Naive thymus-derived CD4-positive, alpha-beta T cell (primary cell): ENCODE results near the gene SEMA6A. TPM values are rescaled to one million over a fixed set of nuclear protein-coding genes. Genes with fewer than 3 reads are reported as not detected.

Source experiments
- ATAC-seq: fragments of 150-1000 bp; cut with Tn5 transposase; 2 replicates; pipeline ENCODE4 v1.10.0; 2021; ENCODE audit warnings: mild to moderate bottlenecking, moderate library complexity
- CTCF ChIA-PET: fragments of 350-600 bp; sonication (Branson Sonifier 250); formaldehyde crosslinking; loops from one replicate; lab custom pipeline; 2021; ENCODE audit warnings: antibody characterized with exemption; lab: Charles Lee
- POLR2A ChIA-PET: fragments of 350-600 bp; sonication (Branson Sonifier 250); formaldehyde crosslinking; loops from one replicate; lab custom pipeline; 2021; ENCODE audit warnings: antibody characterized with exemption, inconsistent platforms; lab: Charles Lee
- DNase-seq, 9 donors: peaks; one replicate each; pipeline versions ENCODE4 v3.0.0 to v3.0.0-alpha.2; 2020 to 2022; ENCODE audit warnings: mixed read lengths in 1 of 9
- H3K27ac ChIP-seq: one replicate; pipeline ENCODE4 v1.7.0; 2013; ENCODE audit warnings: mild to moderate bottlenecking, low read depth, low read length, moderate library complexity
- H3K27me3 ChIP-seq, 2 donors: one replicate each; pipeline ENCODE4 v1.7.0; 2013; ENCODE audit warnings: low read length in 2 of 2, mild to moderate bottlenecking in 2 of 2, moderate library complexity in 2 of 2; ENCODE audit not compliant: control insufficient read depth in 2 of 2, insufficient read depth in 2 of 2
- H3K36me3 ChIP-seq, 3 experiments: 1 replicate in 2 of 3; 2 replicates in 1 of 3; pipeline ENCODE4 v1.7.0; 2013; ENCODE audit warnings: low read length in 3 of 3, mild to moderate bottlenecking in 3 of 3, moderate library complexity in 1 of 3; ENCODE audit not compliant: insufficient read depth in 3 of 3, control insufficient read depth in 2 of 3
- H3K4me1 ChIP-seq, 2 donors: one replicate each; pipeline ENCODE4 v1.7.0; 2013; ENCODE audit warnings: low read length in 2 of 2, mild to moderate bottlenecking in 2 of 2, moderate library complexity in 1 of 2; ENCODE audit not compliant: control insufficient read depth in 2 of 2, insufficient read depth in 2 of 2
- H3K4me3 ChIP-seq: 2 replicates; pipeline ENCODE4 v1.7.0; 2013; ENCODE audit warnings: mild to moderate bottlenecking, low read length
- H3K9me3 ChIP-seq, 3 experiments: 1 replicate in 2 of 3; 2 replicates in 1 of 3; pipeline ENCODE4 v1.7.0; 2013; ENCODE audit warnings: low read length in 3 of 3; ENCODE audit not compliant: control insufficient read depth in 2 of 3
- H3K27ac Mint-ChIP-seq, 9 donors: one replicate each; pipeline ENCODE4 v1.8.0; 2020 to 2022; ENCODE audit warnings: mixed read lengths in 9 of 9, mild to moderate bottlenecking in 8 of 9, moderate library complexity in 5 of 9, inconsistent platforms in 2 of 9
- H3K27me3 Mint-ChIP-seq, 5 donors: one replicate each; pipeline ENCODE4 v1.8.0; 2021 to 2022; ENCODE audit warnings: mixed read lengths in 5 of 5, mild to moderate bottlenecking in 1 of 5
- H3K36me3 Mint-ChIP-seq, 5 donors: one replicate each; pipeline ENCODE4 v1.8.0; 2020 to 2022; ENCODE audit warnings: mixed read lengths in 5 of 5, mild to moderate bottlenecking in 3 of 5, inconsistent platforms in 1 of 5
- H3K4me1 Mint-ChIP-seq, 7 donors: one replicate each; pipeline ENCODE4 v1.8.0; 2020 to 2022; ENCODE audit warnings: mixed read lengths in 7 of 7, mild to moderate bottlenecking in 3 of 7, inconsistent platforms in 1 of 7
- H3K4me3 Mint-ChIP-seq, 10 donors: one replicate each; pipeline ENCODE4 v1.8.0; 2020 to 2022; ENCODE audit warnings: mild to moderate bottlenecking in 10 of 10, mixed read lengths in 10 of 10, moderate library complexity in 6 of 10, inconsistent platforms in 2 of 10
- H3K9me3 Mint-ChIP-seq, 11 donors: one replicate each; pipeline ENCODE4 v1.8.0; 2020 to 2022; ENCODE audit warnings: mixed read lengths in 11 of 11, mild to moderate bottlenecking in 4 of 11, inconsistent platforms in 1 of 11, moderate library complexity in 1 of 11
- intact Hi-C, 2 donors: fragments of 100-400 bp; cut with micrococcal nuclease; formaldehyde crosslinking; loops; one replicate each; pipeline ENCODE4 v1.15.1; 2023
- polyA plus RNA-seq, 2 donors: library from polyadenylated mRNA; unstranded; fragments of 300-500 nt; fragmentation: Illumina TruSeq; gene quantifications; one replicate each; pipeline ENCODE4 v1.2.3, GENCODE V29; 2021
- total RNA-seq, 6 experiments: library from RNA in 5 of 6; stranded (reverse) in 5 of 6; gene quantifications; 1 replicate in 5 of 6; 2 replicates in 1 of 6; pipeline ENCODE4 v1.2.3 and lab custom pipeline; 2021 to 2026

The SEMA6A gene
- total and polyA plus RNA-seq, 7 experiments from 2014 or later = 0.87 to 1.5 TPM; not detected in 5

DNA sequence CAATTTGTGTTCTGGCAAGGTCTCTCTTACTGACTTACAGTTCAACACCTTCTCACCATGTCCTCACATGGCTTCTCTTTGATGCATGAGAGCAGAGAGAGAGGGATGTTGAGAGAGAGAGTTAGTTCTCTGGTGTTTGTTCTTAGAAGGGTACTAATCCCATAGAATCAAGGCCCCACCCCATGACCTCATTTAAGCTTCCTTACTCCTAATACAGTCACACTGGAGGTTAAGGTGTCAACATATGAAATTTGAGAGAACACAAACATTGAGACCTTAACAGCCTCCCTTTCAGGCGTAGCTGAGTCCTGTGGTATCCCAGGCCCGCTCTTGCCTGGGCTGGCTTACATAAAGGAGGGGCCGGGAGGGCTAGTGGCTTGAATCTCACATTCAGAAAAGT, 10.6 kb upstream of the SEMA6A start:
- ATAC-seq = no peak
- H3K27me3 Mint-ChIP-seq = peaks cover 23 to 44% (median 35%) of the 10 kb centered on the region in 5 donors

GRCh38 chr5:116583862-116584222, 9.2 kb upstream of the SEMA6A start:
- Mint-ChIP-seq H3K27ac (no peak overlapping the region), H3K36me3 (peaks cover 0 to 3% (median 0%) of the 10 kb centered on the region in 5 donors), H3K9me3 (peaks cover 0 to 7% (median 0%) of the 10 kb centered on the region in 11 donors), H3K27me3 (peaks cover 30 to 58% (median 44%) of the 10 kb centered on the region in 5 donors), H3K4me3 (no peak overlapping the region), H3K4me1 (no peaks in the 10 kb centered on the region)
- intact Hi-C loops = no loop called here
- no peaks in the 10 kb centered on the region for H3K4me1 ChIP-seq
- DNase-seq (no peak), ATAC-seq (no peak)
- H3K27me3 ChIP-seq = peaks cover 5% of the 10 kb centered on the region in 2 donors
- POLR2A ChIA-PET = no interaction called here
- no peak overlapping the region for H3K4me3 ChIP-seq
- CTCF ChIA-PET = no interaction called here
- no peaks in the 10 kb centered on the region for H3K36me3 ChIP-seq
- no peaks in the 10 kb centered on the region for H3K9me3 ChIP-seq
- no peak overlapping the region for H3K27ac ChIP-seq

More for the DNA sequence above, 10.6 kb upstream of the SEMA6A start:
- no peak overlapping the region for H3K4me3 ChIP-seq
- no peaks in the 10 kb centered on the region for H3K36me3 ChIP-seq
- intact Hi-C loops = no loop called here
- H3K4me1 ChIP-seq = no peaks in the 10 kb centered on the region
- CTCF ChIA-PET = no interaction called here
- H3K9me3 ChIP-seq = no peaks in the 10 kb centered on the region
- H3K27me3 ChIP-seq = peaks cover 5% of the 10 kb centered on the region in 2 donors
- no peak overlapping the region for H3K27ac ChIP-seq
- H3K36me3 Mint-ChIP-seq = peaks cover 0 to 3% (median 0%) of the 10 kb centered on the region in 5 donors
- DNase-seq = no peak
- H3K4me3 Mint-ChIP-seq = no peak overlapping the region
- H3K4me1 Mint-ChIP-seq = no peaks in the 10 kb centered on the region
- no peak overlapping the region for H3K27ac Mint-ChIP-seq
- H3K9me3 Mint-ChIP-seq = peaks cover 0 to 9% (median 0%) of the 10 kb centered on the region in 11 donors
- POLR2A ChIA-PET = no interaction called here

DNA sequence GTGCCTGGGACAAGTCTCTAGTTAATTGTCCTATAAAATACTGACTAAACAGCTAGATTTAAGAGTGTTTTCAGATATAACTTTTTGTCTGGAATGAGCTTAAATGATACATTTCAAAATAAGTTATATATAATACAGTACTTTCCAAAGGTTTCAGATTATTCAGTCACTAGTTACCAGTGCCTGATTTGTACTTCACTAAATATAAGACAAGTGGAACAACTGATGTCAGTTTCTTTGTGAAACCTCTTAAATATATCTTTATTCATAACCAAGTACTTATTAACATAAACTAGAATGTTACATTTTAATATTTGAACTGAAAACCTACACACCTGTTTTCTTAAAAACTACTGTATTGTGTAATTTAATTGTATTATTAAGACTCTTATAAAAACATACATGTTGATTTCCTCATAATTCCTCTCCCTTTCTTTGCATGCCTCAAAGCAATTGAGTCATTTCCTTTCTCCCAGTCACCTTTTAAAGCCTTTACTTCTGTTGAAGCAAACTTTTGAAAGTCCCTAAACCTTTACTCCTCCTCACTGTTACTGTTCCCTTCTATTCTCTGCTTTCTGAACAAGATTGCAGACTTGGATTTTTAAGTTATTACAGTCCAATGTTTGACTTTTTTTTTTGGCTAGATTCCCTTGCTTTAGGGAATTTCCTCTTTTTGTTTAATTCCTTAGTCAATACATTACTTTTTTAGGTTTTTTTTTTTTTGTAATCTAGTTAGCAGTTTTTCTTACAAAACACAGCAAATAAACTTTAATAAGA, 8.7 kb upstream of the SEMA6A start:
- peaks cover 0 to 3% (median 0%) of the 10 kb centered on the region in 5 donors for H3K36me3 Mint-ChIP-seq
- Histone ChIP-seq H3K27ac (no peak overlapping the region), H3K9me3 (no peaks in the 10 kb centered on the region), H3K4me3 (no peak overlapping the region), H3K27me3 (peaks cover 5% of the 10 kb centered on the region in 2 donors), H3K4me1 (no peaks in the 10 kb centered on the region), H3K36me3 (no peaks in the 10 kb centered on the region)
- POLR2A ChIA-PET = no interaction called here
- intact Hi-C loops = no loop called here
- H3K27ac Mint-ChIP-seq = no peak overlapping the region
- no peaks in the 10 kb centered on the region for H3K4me1 Mint-ChIP-seq
- no peak for ATAC-seq
- H3K27me3 Mint-ChIP-seq = peaks cover 35 to 63% (median 49%) of the 10 kb centered on the region in 5 donors
- CTCF ChIA-PET = no interaction called here
- DNase-seq = no peak
- peaks cover 0 to 8% (median 0%) of the 10 kb centered on the region in 11 donors for H3K9me3 Mint-ChIP-seq
- H3K4me3 Mint-ChIP-seq = no peak overlapping the region

- ChIA-PET POLR2A (no interaction called here), CTCF (interaction anchor here (0.7 kb wide), 1 partner anchor 939 kb away, joined by 3 read pairs; no protein-coding TSS in a partner anchor)
- H3K9me3 ChIP-seq = no peaks in the 10 kb centered on the region
- no peak overlapping the region for H3K27ac Mint-ChIP-seq
- H3K4me3 Mint-ChIP-seq = no peak overlapping the region
- H3K4me1 ChIP-seq = no peaks in the 10 kb centered on the region
- intact Hi-C loops = no loop called here
- peaks cover 5% of the 10 kb centered on the region in 2 donors for H3K27me3 ChIP-seq
- H3K9me3 Mint-ChIP-seq = peaks cover 0 to 8% (median 0%) of the 10 kb centered on the region in 11 donors
- H3K36me3 Mint-ChIP-seq = peaks cover 0 to 3% (median 0%) of the 10 kb centered on the region in 5 donors
- H3K27ac ChIP-seq = no peak overlapping the region
- peaks cover 48 to 68% (median 52%) of the 10 kb centered on the region in 5 donors for H3K27me3 Mint-ChIP-seq
- H3K36me3 ChIP-seq = no peaks in the 10 kb centered on the region
- H3K4me1 Mint-ChIP-seq = peaks cover 0 to 5% (median 0%) of the 10 kb centered on the region in 7 donors
- no peak for ATAC-seq
- DNase-seq = no peak
- H3K4me3 ChIP-seq = no peak overlapping the region
Measured at GRCh38 chr5:116581910-116582309, 7.3 kb upstream of the SEMA6A start.

DNA sequence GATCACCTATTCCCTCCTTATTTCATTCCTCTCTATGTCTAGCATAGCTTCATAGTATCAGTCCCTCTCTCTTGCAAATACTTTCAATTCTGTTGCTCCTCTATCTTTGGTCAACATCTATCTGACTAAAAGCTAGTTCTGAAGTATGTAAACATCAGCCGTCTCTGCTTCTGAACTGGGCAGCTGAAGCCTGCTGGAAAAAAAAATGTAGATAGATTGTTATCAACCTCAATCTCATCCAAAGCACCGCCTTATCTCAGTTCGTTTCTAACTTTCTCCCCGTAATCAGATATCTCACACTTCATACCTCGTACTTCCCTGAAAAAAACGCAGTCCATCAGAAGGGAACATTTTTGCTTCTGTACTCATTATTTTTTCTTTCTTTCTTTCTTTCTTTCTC, 4.5 kb upstream of the SEMA6A start:
- ATAC-seq (no peak), DNase-seq (no peak)
- Mint-ChIP-seq H3K27ac (no peak overlapping the region), H3K4me3 (no peak overlapping the region), H3K36me3 (no peaks in the 10 kb centered on the region), H3K4me1 (peaks cover 13 to 16% (median 14%) of the 10 kb centered on the region in 7 donors), H3K27me3 (peaks cover 55 to 71% (median 58%) of the 10 kb centered on the region in 5 donors), H3K9me3 (peaks cover 0 to 11% (median 0%) of the 10 kb centered on the region in 11 donors)
- ChIA-PET POLR2A (no interaction called here), CTCF (no interaction called here)
- H3K4me1 ChIP-seq = peaks cover 0 to 8% of the 10 kb centered on the region in 2 donors
- H3K27me3 ChIP-seq = peaks cover 0 to under 1% of the 10 kb centered on the region in 2 donors
- H3K36me3 ChIP-seq = no peaks in the 10 kb centered on the region
- intact Hi-C loops = loop anchor here in 1 of 2 donors (10.0 kb wide), 1 partner anchor 614 kb away; the partner anchor contains the start of gene LVRN
- H3K4me3 ChIP-seq = no peak overlapping the region
- H3K9me3 ChIP-seq = no peaks in the 10 kb centered on the region
- H3K27ac ChIP-seq = no peak overlapping the region

DNA sequence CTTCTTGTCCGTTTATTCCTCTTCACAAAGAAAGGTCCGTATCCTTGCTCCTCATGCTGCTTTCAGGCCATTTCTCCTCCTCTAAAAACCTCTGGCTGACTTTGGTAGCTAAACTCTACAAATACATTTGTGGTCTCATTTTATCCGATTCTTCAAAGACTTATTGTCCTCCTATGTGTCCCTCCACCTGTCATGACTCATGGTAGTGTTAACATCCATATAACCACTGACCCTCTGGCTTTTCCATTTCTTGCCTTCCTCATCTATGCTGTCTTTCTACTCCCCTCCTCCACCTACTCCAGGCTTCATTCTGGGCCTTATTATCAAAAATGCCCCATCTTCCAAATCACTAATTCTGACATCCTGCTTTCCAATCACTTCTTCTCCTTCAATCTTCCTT, 4.1 kb upstream of the SEMA6A start:
- no peaks in the 10 kb centered on the region for H3K36me3 Mint-ChIP-seq
- H3K4me1 Mint-ChIP-seq = peaks cover 15 to 19% (median 16%) of the 10 kb centered on the region in 7 donors
- H3K4me1 ChIP-seq = peaks cover 0 to 8% of the 10 kb centered on the region in 2 donors
- H3K4me3 ChIP-seq = no peak overlapping the region
- ChIA-PET CTCF (no interaction called here), POLR2A (no interaction called here)
- H3K4me3 Mint-ChIP-seq = no peak overlapping the region
- intact Hi-C loops = loop anchor here in 1 of 2 donors (10.0 kb wide), 1 partner anchor 614 kb away; the partner anchor contains the start of gene LVRN
- no peaks in the 10 kb centered on the region for H3K36me3 ChIP-seq
- ATAC-seq (no peak), DNase-seq (no peak)
- peaks cover 0 to 6% of the 10 kb centered on the region in 2 donors for H3K27me3 ChIP-seq
- H3K27ac Mint-ChIP-seq = no peak overlapping the region
- H3K27me3 Mint-ChIP-seq = peaks cover 52 to 69% (median 58%) of the 10 kb centered on the region in 5 donors
- H3K9me3 Mint-ChIP-seq = peaks cover 0 to 11% (median 0%) of the 10 kb centered on the region in 11 donors
- no peaks in the 10 kb centered on the region for H3K9me3 ChIP-seq
- H3K27ac ChIP-seq = no peak overlapping the region
